ENCODE measurements around the gene HSD17B2.

HSD17B2 gene

GRCh38 chr16:82063456-82064082 lies 28.5 kb downstream of the HSD17B2 start:
- in situ Hi-C loops (cut with HindIII; ENCODE audit: low pct_ligation_motif_present, low pct_unique_long_range_greater_than_20kb, low sequenced_read_pairs), result no loop called here

GRCh38 chr16:82067042-82067803 lies 32.2 kb downstream of the HSD17B2 start:
- no peak for DNase-seq
- in situ Hi-C loops (cut with HindIII; ENCODE audit: low pct_ligation_motif_present, low pct_unique_long_range_greater_than_20kb, low sequenced_read_pairs), result no loop called here

More at GRCh38 chr16:82063456-82064082, 28.5 kb downstream of the HSD17B2 start:
- DNase-seq, result no peak

GRCh38 chr16:82067804-82068325 lies 32.8 kb downstream of the HSD17B2 start:
- in situ Hi-C loops (cut with HindIII; ENCODE audit: low pct_ligation_motif_present, low pct_unique_long_range_greater_than_20kb, low sequenced_read_pairs), result no loop called here
- no peak for DNase-seq

GRCh38 chr16:82070656-82071369 lies 35.8 kb downstream of the HSD17B2 start:
- in situ Hi-C loops (cut with HindIII; ENCODE audit: low pct_ligation_motif_present, low pct_unique_long_range_greater_than_20kb, low sequenced_read_pairs), result no loop called here
- DNase-seq, result peak; percentile 33

GRCh38 chr16:82071421-82071820 lies 36.4 kb downstream of the HSD17B2 start:
- DNase-seq, result no peak
- in situ Hi-C loops (cut with HindIII; ENCODE audit: low pct_ligation_motif_present, low pct_unique_long_range_greater_than_20kb, low sequenced_read_pairs), result no loop called here

GRCh38 chr16:82072313-82072712 lies 37.3 kb downstream of the HSD17B2 start:
- DNase-seq, result no peak
- in situ Hi-C loops (cut with HindIII; ENCODE audit: low pct_ligation_motif_present, low pct_unique_long_range_greater_than_20kb, low sequenced_read_pairs), result no loop called here

GRCh38 chr16:82074019-82074558 lies 39.0 kb downstream of the HSD17B2 start:
- in situ Hi-C loops (cut with HindIII; ENCODE audit: low pct_ligation_motif_present, low pct_unique_long_range_greater_than_20kb, low sequenced_read_pairs), result no loop called here
- no peak for DNase-seq

- no peak for DNase-seq
- in situ Hi-C loops (cut with HindIII; ENCODE audit: low pct_ligation_motif_present, low pct_unique_long_range_greater_than_20kb, low sequenced_read_pairs), result no loop called here
Observed at GRCh38 chr16:82078125-82078524, 43.1 kb downstream of the HSD17B2 start.

- in situ Hi-C loops (cut with HindIII; ENCODE audit: low pct_ligation_motif_present, low pct_unique_long_range_greater_than_20kb, low sequenced_read_pairs), result no loop called here
Observed at GRCh38 chr16:82079892-82080291, 44.8 kb downstream of the HSD17B2 start.

GRCh38 chr16:82081264-82081663 lies 46.2 kb downstream of the HSD17B2 start:
- in situ Hi-C loops (cut with HindIII; ENCODE audit: low pct_ligation_motif_present, low pct_unique_long_range_greater_than_20kb, low sequenced_read_pairs), result no loop called here
- no peak for DNase-seq

More at GRCh38 chr16:82079892-82080291, 44.8 kb downstream of the HSD17B2 start:
- no peak for DNase-seq

GRCh38 chr16:82082097-82082496 lies 47.0 kb downstream of the HSD17B2 start:
- no peak for DNase-seq
- in situ Hi-C loops (cut with HindIII; ENCODE audit: low pct_ligation_motif_present, low pct_unique_long_range_greater_than_20kb, low sequenced_read_pairs), result no loop called here

GRCh38 chr16:82082543-82083244 lies 47.6 kb downstream of the HSD17B2 start:
- DNase-seq, result peak; percentile 50
- in situ Hi-C loops (cut with HindIII; ENCODE audit: low pct_ligation_motif_present, low pct_unique_long_range_greater_than_20kb, low sequenced_read_pairs), result no loop called here

- in situ Hi-C loops (cut with HindIII; ENCODE audit: low pct_ligation_motif_present, low pct_unique_long_range_greater_than_20kb, low sequenced_read_pairs), result no loop called here
- no peak for DNase-seq
Observed at GRCh38 chr16:82083710-82084353, 48.8 kb downstream of the HSD17B2 start.

GRCh38 chr16:82085011-82085779 lies 50.1 kb downstream of the HSD17B2 start:
- in situ Hi-C loops (cut with HindIII; ENCODE audit: low pct_ligation_motif_present, low pct_unique_long_range_greater_than_20kb, low sequenced_read_pairs), result no loop called here
- no peak for DNase-seq

- in situ Hi-C loops (cut with HindIII; ENCODE audit: low pct_ligation_motif_present, low pct_unique_long_range_greater_than_20kb, low sequenced_read_pairs), result no loop called here
Observed at GRCh38 chr16:82088483-82088882, 53.4 kb downstream of the HSD17B2 start.

GRCh38 chr16:82091241-82091640 lies 56.2 kb downstream of the HSD17B2 start:
- DNase-seq, result peak; percentile 30
- in situ Hi-C loops (cut with HindIII; ENCODE audit: low pct_ligation_motif_present, low pct_unique_long_range_greater_than_20kb, low sequenced_read_pairs), result no loop called here

More at GRCh38 chr16:82088483-82088882, 53.4 kb downstream of the HSD17B2 start:
- DNase-seq, result no peak

GRCh38 chr16:82092711-82093110 lies 57.7 kb downstream of the HSD17B2 start:
- in situ Hi-C loops (cut with HindIII; ENCODE audit: low pct_ligation_motif_present, low pct_unique_long_range_greater_than_20kb, low sequenced_read_pairs), result no loop called here
- DNase-seq, result peak; percentile 41

Data from ACHN (cell line).